A549 (cell line): ENCODE measurements around the gene ESYT2.

Experiments used
- CEBPB ChIP-seq, 2 experiments: fragments of >200 bp in 1 of 2; sonication (Bioruptor Twin) in 1 of 2; formaldehyde crosslinking in 1 of 2; IDR thresholded peaks; 2 replicates each; pipeline ENCODE4 v1.6.1; 2012 to 2016
- JUNB ChIP-seq: fragments of >200 bp; sonication (Bioruptor Twin); formaldehyde crosslinking; IDR thresholded peaks from 2 replicates; pipeline ENCODE4 v1.6.1; 2016
- MAFK ChIP-seq: fragments of 450-650 bp; IDR thresholded peaks from 2 replicates; pipeline ENCODE4 v1.6.1; 2014; ENCODE audit not compliant: partially characterized antibody
- TF ChIP-seq, protein P1 (sequence below): fragments of >200 bp; sonication (Bioruptor Twin); formaldehyde crosslinking; IDR thresholded peaks from 3 replicates; pipeline ENCODE4 v1.5.1; 2016

DNA sequence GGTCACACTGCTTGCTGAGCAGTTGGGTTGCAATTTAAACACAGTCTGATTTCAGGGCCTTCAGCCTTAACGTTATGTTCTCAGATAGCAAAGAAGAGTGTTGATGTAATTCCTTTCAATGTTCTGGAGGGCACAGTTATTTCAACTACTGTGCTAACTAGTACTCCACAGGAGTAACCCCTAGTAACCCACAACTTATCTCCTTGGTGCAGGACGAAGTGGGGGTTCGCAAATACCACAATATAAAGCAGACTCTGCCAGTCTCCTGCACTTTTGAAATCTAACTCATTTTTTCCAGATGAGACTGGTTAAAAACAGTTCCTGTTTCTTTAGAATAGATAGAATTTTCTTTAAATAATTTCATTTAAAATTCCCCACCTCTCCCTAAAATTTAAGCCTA lies 77.6 kb downstream of the ESYT2 start:
- TF ChIP-seq, protein P1, sequence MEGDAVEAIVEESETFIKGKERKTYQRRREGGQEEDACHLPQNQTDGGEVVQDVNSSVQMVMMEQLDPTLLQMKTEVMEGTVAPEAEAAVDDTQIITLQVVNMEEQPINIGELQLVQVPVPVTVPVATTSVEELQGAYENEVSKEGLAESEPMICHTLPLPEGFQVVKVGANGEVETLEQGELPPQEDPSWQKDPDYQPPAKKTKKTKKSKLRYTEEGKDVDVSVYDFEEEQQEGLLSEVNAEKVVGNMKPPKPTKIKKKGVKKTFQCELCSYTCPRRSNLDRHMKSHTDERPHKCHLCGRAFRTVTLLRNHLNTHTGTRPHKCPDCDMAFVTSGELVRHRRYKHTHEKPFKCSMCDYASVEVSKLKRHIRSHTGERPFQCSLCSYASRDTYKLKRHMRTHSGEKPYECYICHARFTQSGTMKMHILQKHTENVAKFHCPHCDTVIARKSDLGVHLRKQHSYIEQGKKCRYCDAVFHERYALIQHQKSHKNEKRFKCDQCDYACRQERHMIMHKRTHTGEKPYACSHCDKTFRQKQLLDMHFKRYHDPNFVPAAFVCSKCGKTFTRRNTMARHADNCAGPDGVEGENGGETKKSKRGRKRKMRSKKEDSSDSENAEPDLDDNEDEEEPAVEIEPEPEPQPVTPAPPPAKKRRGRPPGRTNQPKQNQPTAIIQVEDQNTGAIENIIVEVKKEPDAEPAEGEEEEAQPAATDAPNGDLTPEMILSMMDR: no peak
- no peak for TF ChIP-seq MAFK
- no peak for TF ChIP-seq CEBPB (IDR thresholded peaks at IDR 0.05)
- TF ChIP-seq JUNB: no peak
